Common myeloid progenitor, CD34-positive (primary cell): ENCODE measurements around the gene XRCC4.
A peak's percentile ranks its signal among the peaks of the same experiment; 100 is the strongest.

Experiments
- CTCF ChIA-PET: fragments of 350-600 bp; sonication (Branson Sonifier 250); formaldehyde crosslinking; loops from one replicate; lab custom pipeline; 2021; ENCODE audit warnings: antibody characterized with exemption; lab: Charles Lee
- POLR2A ChIA-PET: fragments of 350-600 bp; sonication (Branson Sonifier 250); formaldehyde crosslinking; loops from one replicate; lab custom pipeline; 2021; ENCODE audit warnings: antibody characterized with exemption; lab: Charles Lee
- DNase-seq, 3 donors: peaks; one replicate each; pipeline versions ENCODE4 v3.0.0 to v3.0.0-alpha.2; 2013
- H3K27ac ChIP-seq, 2 experiments: 1 replicate in 1 of 2; 2 replicates in 1 of 2; pipeline ENCODE4 v1.7.0; 2013; ENCODE audit warnings: inconsistent platforms in 2 of 2, low read length in 2 of 2, mild to moderate bottlenecking in 2 of 2, low read depth in 1 of 2, moderate library complexity in 1 of 2; ENCODE audit not compliant: severe bottlenecking in 2 of 2, insufficient read depth in 1 of 2, poor library complexity in 1 of 2
- H3K27me3 ChIP-seq, 5 experiments: replicated peaks in 2 of 5; 1 replicate in 3 of 5; 2 replicates in 2 of 5; pipeline versions ENCODE4 v1.6.1 to v1.7.0; 2013; ENCODE audit warnings: low read length in 4 of 5, mild to moderate bottlenecking in 2 of 5, moderate library complexity in 2 of 5, inconsistent platforms in 1 of 5; ENCODE audit not compliant: insufficient read depth in 5 of 5, control insufficient read depth in 4 of 5
- H3K36me3 ChIP-seq, 4 experiments: 1 replicate in 2 of 4; 2 replicates in 2 of 4; pipeline versions ENCODE4 v1.6.1 to v1.7.0; 2013; ENCODE audit warnings: low read length in 3 of 4, control low read depth in 1 of 4, mild to moderate bottlenecking in 1 of 4; ENCODE audit not compliant: control insufficient read depth in 4 of 4, insufficient read depth in 4 of 4
- H3K4me1 ChIP-seq, 4 experiments: 1 replicate in 3 of 4; 2 replicates in 1 of 4; pipeline versions ENCODE4 v1.6.1 to v1.7.1; 2013; ENCODE audit warnings: low read length in 3 of 4, mild to moderate bottlenecking in 3 of 4, control low read depth in 1 of 4, inconsistent platforms in 1 of 4, moderate library complexity in 1 of 4; ENCODE audit not compliant: control insufficient read depth in 4 of 4, insufficient read depth in 4 of 4; ENCODE audit errors: control extremely low read depth in 1 of 4
- H3K4me3 ChIP-seq, 7 experiments: 1 replicate in 4 of 7; 2 replicates in 3 of 7; pipeline versions ENCODE4 v1.5.1 to v1.7.0; 2013; ENCODE audit warnings: mild to moderate bottlenecking in 7 of 7, low read length in 6 of 7, moderate library complexity in 6 of 7, inconsistent platforms in 2 of 7, low read depth in 2 of 7, control low read depth in 1 of 7; ENCODE audit not compliant: insufficient read depth in 4 of 7, control insufficient read depth in 1 of 7; ENCODE audit errors: extremely low read depth in 1 of 7
- H3K9me3 ChIP-seq, 5 experiments: 1 replicate in 4 of 5; 2 replicates in 1 of 5; pipeline versions ENCODE4 v1.6.1 to v1.7.1; 2013; ENCODE audit warnings: low read length in 4 of 5, mild to moderate bottlenecking in 2 of 5, inconsistent platforms in 1 of 5, low read depth in 1 of 5, moderate library complexity in 1 of 5; ENCODE audit not compliant: control insufficient read depth in 4 of 5, insufficient read depth in 2 of 5; ENCODE audit errors: control extremely low read depth in 1 of 5
- WGBS: methylation state at CpG from one replicate; pipeline ENCODE4 v1.1.5; 2013; ENCODE audit not compliant: insufficient coverage; 5-methylcytosine and 5-hydroxymethylcytosine counted together

XRCC4 gene

DNA sequence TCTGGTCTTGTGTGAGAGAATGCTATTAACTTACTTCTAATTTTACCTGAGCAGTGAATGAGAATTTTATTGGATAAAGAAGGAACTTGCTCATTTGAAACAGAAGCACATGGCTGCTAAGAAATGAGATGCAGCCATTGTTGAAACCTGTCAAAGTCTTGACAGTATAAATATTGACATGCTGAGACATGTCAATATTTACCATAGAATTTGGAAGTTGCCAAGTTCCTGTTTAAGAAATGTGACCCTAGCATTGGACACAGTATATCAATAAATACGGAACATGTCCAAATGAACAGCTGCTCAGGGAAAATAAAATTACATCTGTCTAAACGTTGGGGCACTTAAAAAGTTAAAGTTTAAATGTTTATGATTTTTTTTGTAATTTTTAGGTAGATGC lies 7.8 kb downstream of the XRCC4 start:
- no peak for DNase-seq
- H3K4me3 ChIP-seq = no peak overlapping the region
- H3K4me1 ChIP-seq = no peaks in the 10 kb centered on the region
- H3K9me3 ChIP-seq = peaks cover 0 to 4% (median 0%) of the 10 kb centered on the region in 5 experiments
- ChIA-PET CTCF (no interaction called here), POLR2A (no interaction called here)
- H3K27me3 ChIP-seq = no peaks in the 10 kb centered on the region
- 100% methylated on average over 2 of the region's 2 CpGs for WGBS
- H3K27ac ChIP-seq = no peak overlapping the region
- H3K36me3 ChIP-seq = no peaks in the 10 kb centered on the region

DNA sequence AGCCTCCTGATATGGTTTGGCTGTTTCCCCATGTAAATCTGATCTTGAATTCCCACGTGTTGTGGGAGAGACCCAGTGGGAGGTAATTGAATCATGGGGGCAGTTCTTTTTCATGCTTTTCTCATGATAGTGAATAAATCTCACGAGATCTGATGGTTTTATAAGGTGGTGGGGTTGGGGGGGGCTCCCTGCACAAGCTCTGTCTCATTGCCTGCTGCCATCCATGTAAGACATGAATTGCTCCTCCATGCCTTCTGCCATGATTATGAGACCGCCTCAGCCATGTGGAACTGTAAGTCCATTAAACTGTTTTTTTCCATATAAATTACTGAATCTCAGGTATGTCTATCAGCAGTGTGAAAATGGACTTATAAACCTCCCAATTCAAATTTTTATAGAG lies 12.8 kb downstream of the XRCC4 start:
- ChIA-PET POLR2A (no interaction called here), CTCF (no interaction called here)
- Histone ChIP-seq H3K36me3 (no peaks in the 10 kb centered on the region), H3K27ac (no peak overlapping the region), H3K4me3 (no peak overlapping the region), H3K9me3 (peaks cover 0 to 27% (median 11%) of the 10 kb centered on the region in 5 experiments), H3K4me1 (peaks cover 0 to 2% (median 0%) of the 10 kb centered on the region in 4 experiments), H3K27me3 (no peaks in the 10 kb centered on the region)
- DNase-seq = no peak
- 83% methylated on average over 1 of the region's 3 CpGs for WGBS

GRCh38 chr5:83092619-83093018 lies 15.3 kb downstream of the XRCC4 start:
- DNase-seq = peak in 1 of 3 donors; percentile 13
- ChIA-PET POLR2A (no interaction called here), CTCF (no interaction called here)
- peaks cover 0 to 2% (median 0%) of the 10 kb centered on the region in 4 experiments for H3K4me1 ChIP-seq
- WGBS = no CpG with 5 or more reads among the region's 2 CpGs
- H3K27ac ChIP-seq = no peak overlapping the region
- H3K4me3 ChIP-seq = no peak overlapping the region
- peaks cover 0 to 30% (median 15%) of the 10 kb centered on the region in 5 experiments for H3K9me3 ChIP-seq
- H3K27me3 ChIP-seq = no peaks in the 10 kb centered on the region
- peaks cover 0 to 5% (median 0%) of the 10 kb centered on the region in 4 experiments for H3K36me3 ChIP-seq

DNA sequence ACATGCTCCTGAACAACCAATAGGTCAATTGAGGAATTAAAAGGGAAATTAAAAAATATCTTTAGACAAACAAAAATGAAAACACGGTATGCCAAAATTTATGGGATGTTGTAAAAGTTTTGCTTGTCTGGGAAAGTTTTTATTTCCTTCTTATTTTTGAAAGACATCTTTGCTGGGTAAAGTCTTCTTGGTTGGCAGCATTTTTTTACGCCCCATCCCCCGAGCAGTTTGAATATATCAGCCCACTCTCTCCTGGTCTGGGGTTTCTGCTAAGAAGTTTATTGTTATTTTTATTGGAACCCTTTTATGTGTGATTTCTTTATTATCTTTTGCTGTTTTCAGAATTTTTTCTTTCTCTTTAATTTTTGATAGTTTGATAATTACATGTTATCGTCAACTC lies 16.3 kb downstream of the XRCC4 start:
- CTCF ChIA-PET = no interaction called here
- Histone ChIP-seq H3K4me3 (no peak overlapping the region), H3K4me1 (peaks cover 0 to 2% (median 0%) of the 10 kb centered on the region in 4 experiments), H3K27me3 (no peaks in the 10 kb centered on the region), H3K9me3 (peaks cover 0 to 30% (median 15%) of the 10 kb centered on the region in 5 experiments), H3K27ac (no peak overlapping the region), H3K36me3 (peaks cover 0 to 5% (median 0%) of the 10 kb centered on the region in 4 experiments)
- WGBS = no CpG with 5 or more reads among the region's 4 CpGs
- peak in 2 of 3 donors; percentile 32 to 36 for DNase-seq
- POLR2A ChIA-PET = no interaction called here

DNA sequence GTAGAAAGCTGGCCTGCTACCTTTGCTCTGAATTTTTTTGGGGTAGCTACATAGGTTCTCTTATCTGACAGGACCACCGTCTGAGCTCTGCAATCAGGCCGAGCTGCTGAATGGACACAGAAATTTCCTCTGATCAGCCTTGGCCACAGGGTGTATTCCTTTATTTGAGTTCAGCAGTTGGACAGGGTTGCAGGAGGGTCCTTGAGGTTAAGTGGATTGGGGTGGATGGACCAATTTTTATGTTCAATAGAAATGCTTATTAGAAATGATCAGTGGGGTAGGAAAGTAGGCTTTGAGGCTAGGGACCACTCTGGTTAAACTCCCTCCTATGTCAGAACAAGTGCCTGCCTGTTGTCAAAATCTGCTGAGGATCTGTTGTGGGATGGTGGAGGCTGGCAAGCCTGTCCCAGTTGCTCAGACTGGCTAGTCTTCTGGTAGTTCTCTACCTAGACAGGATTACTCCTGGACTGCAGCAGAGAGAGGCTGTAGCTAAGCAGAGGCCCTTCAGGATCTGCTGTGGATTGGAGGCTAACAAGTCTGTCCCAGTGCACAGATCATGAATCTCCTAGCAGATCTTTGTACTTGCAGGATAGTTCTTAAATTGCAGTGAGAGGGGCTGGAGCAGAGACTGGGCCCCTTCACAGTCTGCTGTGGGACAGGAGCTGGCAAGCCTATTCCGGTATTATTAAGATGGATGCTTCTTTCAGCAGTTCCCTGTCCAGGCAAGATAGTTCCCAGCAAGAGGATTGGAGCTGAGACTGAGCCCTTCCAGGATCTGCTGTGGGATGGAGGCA lies 18.0 kb downstream of the XRCC4 start:
- Histone ChIP-seq H3K27me3 (no peaks in the 10 kb centered on the region), H3K4me3 (no peak overlapping the region), H3K36me3 (peaks cover 0 to 5% (median 0%) of the 10 kb centered on the region in 4 experiments), H3K9me3 (peaks cover 0 to 24% (median 14%) of the 10 kb centered on the region in 5 experiments), H3K27ac (no peak overlapping the region), H3K4me1 (peaks cover 0 to 2% (median 0%) of the 10 kb centered on the region in 4 experiments)
- ChIA-PET CTCF (no interaction called here), POLR2A (no interaction called here)
- WGBS = 100% methylated on average over 2 of the region's 3 CpGs
- DNase-seq = no peak

- Histone ChIP-seq H3K27me3 (no peaks in the 10 kb centered on the region), H3K27ac (no peak overlapping the region), H3K36me3 (peaks cover 0 to 5% (median 0%) of the 10 kb centered on the region in 4 experiments), H3K9me3 (peaks cover 0 to 23% (median 13%) of the 10 kb centered on the region in 5 experiments), H3K4me1 (peaks cover 0 to 2% (median 0%) of the 10 kb centered on the region in 4 experiments), H3K4me3 (no peak overlapping the region)
- POLR2A ChIA-PET = no interaction called here
- CTCF ChIA-PET = no interaction called here
- WGBS = 80% methylated on average over 5 of the region's 6 CpGs
- no peak for DNase-seq
These were observed 18.7 kb downstream of the XRCC4 start for GRCh38 chr5:83095957-83096539.
